ENCODE measurements around the gene DNM3.

Gene DNM3

GRCh38 chr1:171931752-171932151 lies 90.5 kb downstream of the DNM3 start:
- DNase-seq = no peak

- DNase-seq = no peak
Observed at GRCh38 chr1:171934664-171935063, 93.4 kb downstream of the DNM3 start.

GRCh38 chr1:171935086-171935485 lies 93.8 kb downstream of the DNM3 start:
- DNase-seq = no peak

GRCh38 chr1:171935664-171936063 lies 94.4 kb downstream of the DNM3 start:
- DNase-seq = no peak

- no peak for DNase-seq
Observed at GRCh38 chr1:171937938-171938337, 96.6 kb downstream of the DNM3 start.

GRCh38 chr1:171939740-171940139 lies 98.4 kb downstream of the DNM3 start:
- DNase-seq = no peak

GRCh38 chr1:171940368-171940767 lies 99.1 kb downstream of the DNM3 start:
- DNase-seq = no peak

- DNase-seq = no peak
Observed at GRCh38 chr1:171941920-171942319, 100.6 kb downstream of the DNM3 start.

GRCh38 chr1:171943973-171944561 lies 102.8 kb downstream of the DNM3 start:
- DNase-seq = no peak

GRCh38 chr1:171948511-171948910 lies 107.2 kb downstream of the DNM3 start:
- no peak for DNase-seq

GRCh38 chr1:171949316-171949715 lies 108.0 kb downstream of the DNM3 start:
- no peak for DNase-seq

- no peak for DNase-seq
Observed at GRCh38 chr1:171953835-171954234, 112.5 kb downstream of the DNM3 start.

GRCh38 chr1:171954361-171954760 lies 113.1 kb downstream of the DNM3 start:
- DNase-seq = no peak

- DNase-seq = no peak
Observed at GRCh38 chr1:171961861-171962260, 120.6 kb downstream of the DNM3 start.

GRCh38 chr1:171963762-171964161 lies 122.5 kb downstream of the DNM3 start:
- DNase-seq = no peak

- DNase-seq = no peak
Observed at GRCh38 chr1:171965777-171966176, 124.5 kb downstream of the DNM3 start.

GRCh38 chr1:171966426-171967220 lies 125.3 kb downstream of the DNM3 start:
- no peak for DNase-seq

- no peak for DNase-seq
Observed at GRCh38 chr1:171969226-171969625, 127.9 kb downstream of the DNM3 start.

GRCh38 chr1:171969813-171970212 lies 128.5 kb downstream of the DNM3 start:
- peak; percentile 17 for DNase-seq

GRCh38 chr1:171972846-171973245 lies 131.5 kb downstream of the DNM3 start:
- no peak for DNase-seq

GRCh38 chr1:171973421-171973820 lies 132.1 kb downstream of the DNM3 start:
- DNase-seq = no peak

- DNase-seq = no peak
Observed at GRCh38 chr1:171981303-171981702, 140.0 kb downstream of the DNM3 start.

- peak; percentile 10 for DNase-seq
Observed at GRCh38 chr1:171983584-171983983, 142.3 kb downstream of the DNM3 start.

GRCh38 chr1:171984262-171984661 lies 143.0 kb downstream of the DNM3 start:
- DNase-seq = no peak

All from GDM1 (cell line).